ENCODE measurements around the gene NCEH1. TPM values are rescaled to one million over a fixed set of nuclear protein-coding genes. Genes with fewer than 3 reads are reported as not detected.

Gene NCEH1
- total and polyA plus RNA-seq, 9 of the 15 experiments (the other 6 are each of a cell fraction or from before 2014, with no cell fraction given): 1.3 to 5.0 (median 2.8) TPM

- no peaks in the 10 kb centered on the region for H3K9me3 ChIP-seq (replicated peaks; ENCODE audit: control insufficient read depth, insufficient read depth, low read depth, low read length)
- no peak overlapping the region for H2AFZ ChIP-seq (ENCODE audit: low read depth, low read length)
- ChIA-PET POLR2A (no interaction called here), CTCF (ENCODE audit: low intra/inter-chr PET ratio) (no interaction called here)
- no peak for ATAC-seq
- TF ChIP-seq HDAC8 (tag; IDR thresholded peaks at IDR 0.05): no peak
- no peak for TF ChIP-seq LARP7 (IDR thresholded peaks at IDR 0.05)
- no peak for TF ChIP-seq MCM7 (IDR thresholded peaks at IDR 0.05)
- no peak for TF ChIP-seq ELF2 (CRISPR knock-in tag; IDR thresholded peaks at IDR 0.05)
- TF ChIP-seq ZC3H11A (IDR thresholded peaks at IDR 0.05; ENCODE audit: low read depth, low read length): no peak
- TF ChIP-seq PRMT5 (CRISPR knock-in tag; IDR thresholded peaks at IDR 0.05): no peak
- no peak for TF ChIP-seq HCFC1 (IDR thresholded peaks at IDR 0.05; ENCODE audit: low read depth, low read length)
- no peak for TF ChIP-seq SUPT5H (IDR thresholded peaks at IDR 0.05)
- TF ChIP-seq MAFG (tag; conservative IDR thresholded peaks at IDR 0.05): no peak
- TF ChIP-seq ZNF133 (CRISPR knock-in tag; IDR thresholded peaks at IDR 0.05): no peak
- H4K20me1 ChIP-seq (replicated peaks; ENCODE audit: control insufficient read depth, insufficient read depth, low read length): no peaks in the 10 kb centered on the region; the same call in 1 of the 2 replicates
- no peaks in the 10 kb centered on the region for H3K9me1 ChIP-seq (ENCODE audit: control insufficient read depth, insufficient read depth, low read length)
- H3K79me2 ChIP-seq (ENCODE audit: control insufficient read depth, insufficient read depth, low read length): no peaks in the 10 kb centered on the region
- no peak for DNase-seq (ENCODE audit: extremely low read depth in 1 of 4, low spot score in 3 of 4)
- H3K9ac ChIP-seq (ENCODE audit: insufficient read depth in 1 of 2, low read depth in 2 of 2, low read length in 2 of 2): no peak overlapping the region; a peak in 1 of 4 replicates
- WGBS (ENCODE audit: insufficient coverage, low coverage, missing lambda C conversion rate): 68% methylated on average over 5 of the region's 5 CpGs
- in situ Hi-C loops (cut with MboI) (loop anchor here (25.0 kb wide), 1 partner anchor 1679 kb away; no protein-coding TSS in a partner anchor), intact Hi-C loops (cut with micrococcal nuclease) (no loop called here)
- H3K36me3 ChIP-seq (ENCODE audit: control insufficient read depth, insufficient read depth, low read length): no peaks in the 10 kb centered on the region
- no TSS peak for BruUV-seq (replicated peaks)
- no peak overlapping the region for H3K27ac ChIP-seq (ENCODE audit: extremely low read depth, low read depth, low read length)
- H3K4me2 ChIP-seq (ENCODE audit: insufficient read depth, low read length): no peak overlapping the region
- H3K4me3 ChIP-seq: no peak overlapping the region
- H3K4me1 ChIP-seq (replicated peaks in 1 of 2; ENCODE audit: control insufficient read depth in 2 of 2, insufficient read depth in 2 of 2, low read length in 2 of 2): no peaks in the 10 kb centered on the region
- H3K27me3 ChIP-seq (ENCODE audit: control insufficient read depth in 2 of 2, insufficient read depth in 2 of 2, low read length in 2 of 2): no peaks in the 10 kb centered on the region
- no peak for FAIRE-seq
Measured at GRCh38 chr3:172641291-172641690, 69.6 kb downstream of the NCEH1 start.
